ENCODE measurements around the gene IL13RA1. TPM values are rescaled to one million over a fixed set of nuclear protein-coding genes. Genes with fewer than 3 reads are reported as not detected.
"Not testable (repeated sequence)": the region's sequence is repeated elsewhere in the genome, so short reads cannot be mapped to it uniquely, and the experiment has no call there.

Gene IL13RA1
- total RNA-seq, 1 donor from 2014 or later: 78.7 TPM

- H3K36me3 Mint-ChIP-seq (ENCODE audit: unreplicated experiment): no peaks in the 10 kb centered on the region
- no peak overlapping the region for H3K27ac Mint-ChIP-seq (ENCODE audit: unreplicated experiment)
- H3K9me3 Mint-ChIP-seq (ENCODE audit: unreplicated experiment): peaks cover 9% of the 10 kb centered on the region
- TF ChIP-seq CTCF (IDR thresholded peaks at IDR 0.05): no peak
- no peak overlapping the region for H3K4me3 Mint-ChIP-seq (ENCODE audit: unreplicated experiment)
- no peaks in the 10 kb centered on the region for H3K4me1 Mint-ChIP-seq (ENCODE audit: unreplicated experiment)
- no peak for DNase-seq (ENCODE audit: extremely low spot score, unreplicated experiment)
- no peaks in the 10 kb centered on the region for H3K27me3 Mint-ChIP-seq (ENCODE audit: unreplicated experiment)
Measured at GRCh38 chrX:118714521-118714920, 12.9 kb upstream of the IL13RA1 start.

GRCh38 chrX:118715917-118716316, 11.5 kb upstream of the IL13RA1 start:
- H3K36me3 Mint-ChIP-seq (ENCODE audit: unreplicated experiment); H3K27me3 Mint-ChIP-seq (ENCODE audit: unreplicated experiment); H3K4me3 Mint-ChIP-seq (ENCODE audit: unreplicated experiment); H3K4me1 Mint-ChIP-seq (ENCODE audit: unreplicated experiment); H3K9me3 Mint-ChIP-seq (ENCODE audit: unreplicated experiment); H3K27ac Mint-ChIP-seq (ENCODE audit: unreplicated experiment): not testable (repeated sequence)
- peak; percentile 27 for DNase-seq (ENCODE audit: extremely low spot score, unreplicated experiment)

GRCh38 chrX:118716833-118717232, 10.6 kb upstream of the IL13RA1 start:
- H3K4me1 Mint-ChIP-seq (ENCODE audit: unreplicated experiment); H3K27ac Mint-ChIP-seq (ENCODE audit: unreplicated experiment); H3K4me3 Mint-ChIP-seq (ENCODE audit: unreplicated experiment); H3K27me3 Mint-ChIP-seq (ENCODE audit: unreplicated experiment); H3K36me3 Mint-ChIP-seq (ENCODE audit: unreplicated experiment); DNase-seq (ENCODE audit: extremely low spot score, unreplicated experiment); H3K9me3 Mint-ChIP-seq (ENCODE audit: unreplicated experiment): not testable (repeated sequence)

- Mint-ChIP-seq H3K9me3 (ENCODE audit: unreplicated experiment) (no peaks in the 10 kb centered on the region), H3K4me1 (ENCODE audit: unreplicated experiment) (no peaks in the 10 kb centered on the region), H3K36me3 (ENCODE audit: unreplicated experiment) (no peaks in the 10 kb centered on the region), H3K27ac (ENCODE audit: unreplicated experiment) (no peak overlapping the region), H3K27me3 (ENCODE audit: unreplicated experiment) (no peaks in the 10 kb centered on the region), H3K4me3 (ENCODE audit: unreplicated experiment) (no peak overlapping the region)
- no peak for TF ChIP-seq CTCF (IDR thresholded peaks at IDR 0.05)
- peak; percentile 0 for DNase-seq (ENCODE audit: extremely low spot score, unreplicated experiment)
Measured at GRCh38 chrX:118717678-118718391, 9.6 kb upstream of the IL13RA1 start.

GRCh38 chrX:118718737-118719136, 8.7 kb upstream of the IL13RA1 start:
- H3K27me3 Mint-ChIP-seq (ENCODE audit: unreplicated experiment): no peaks in the 10 kb centered on the region
- no peak for DNase-seq (ENCODE audit: extremely low spot score, unreplicated experiment)
- no peak overlapping the region for H3K27ac Mint-ChIP-seq (ENCODE audit: unreplicated experiment)
- H3K4me1 Mint-ChIP-seq (ENCODE audit: unreplicated experiment): no peaks in the 10 kb centered on the region
- TF ChIP-seq CTCF (IDR thresholded peaks at IDR 0.05): no peak
- H3K4me3 Mint-ChIP-seq (ENCODE audit: unreplicated experiment): no peak overlapping the region
- no peaks in the 10 kb centered on the region for H3K9me3 Mint-ChIP-seq (ENCODE audit: unreplicated experiment)
- H3K36me3 Mint-ChIP-seq (ENCODE audit: unreplicated experiment): no peaks in the 10 kb centered on the region

GRCh38 chrX:118720058-118720707, 7.2 kb upstream of the IL13RA1 start:
- H3K27me3 Mint-ChIP-seq (ENCODE audit: unreplicated experiment): no peaks in the 10 kb centered on the region
- H3K4me3 Mint-ChIP-seq (ENCODE audit: unreplicated experiment): no peak overlapping the region
- H3K36me3 Mint-ChIP-seq (ENCODE audit: unreplicated experiment): no peaks in the 10 kb centered on the region
- H3K27ac Mint-ChIP-seq (ENCODE audit: unreplicated experiment): no peak overlapping the region
- H3K9me3 Mint-ChIP-seq (ENCODE audit: unreplicated experiment): no peaks in the 10 kb centered on the region
- H3K4me1 Mint-ChIP-seq (ENCODE audit: unreplicated experiment): peaks cover 3% of the 10 kb centered on the region
- TF ChIP-seq CTCF (IDR thresholded peaks at IDR 0.05): no peak
- no peak for DNase-seq (ENCODE audit: extremely low spot score, unreplicated experiment)
